GM12878 (cell line): ENCODE measurements around the gene RGS11. TPM values are rescaled to one million over a fixed set of nuclear protein-coding genes. Genes with fewer than 3 reads are reported as not detected.

Experiments
- BMI1 ChIP-seq: fragments of 450-650 bp; IDR thresholded peaks from 2 replicates; pipeline ENCODE4 v1.6.1; 2016; ENCODE audit warnings: mild to moderate bottlenecking, moderate library complexity, borderline replicate concordance
- CHD2 ChIP-seq: IDR thresholded peaks from 2 replicates; pipeline ENCODE4 v1.6.1; 2011; ENCODE audit warnings: low read depth, low read length, improper control_type of control experiment, borderline replicate concordance
- CTCF ChIP-seq, 3 experiments: IDR thresholded peaks in 2 of 3; conservative IDR thresholded peaks in 1 of 3; 2 replicates each; pipeline ENCODE4 v1.5.1; 2011; ENCODE audit warnings: low read depth in 3 of 3, low read length in 3 of 3, mild to moderate bottlenecking in 3 of 3, control low read depth in 2 of 3, moderate library complexity in 2 of 3, inconsistent platforms in 1 of 3, mixed read lengths in 1 of 3; ENCODE audit not compliant: control insufficient read depth in 2 of 3, insufficient read depth in 1 of 3; ENCODE audit errors: extremely low read depth in 1 of 3
- EGR1 ChIP-seq, 2 experiments: IDR thresholded peaks; 1 replicate in 1 of 2; 2 replicates in 1 of 2; pipeline ENCODE4 v1.6.1; 2011 to 2012; ENCODE audit warnings: low read depth in 2 of 2, low read length in 2 of 2, borderline replicate concordance in 1 of 2, mild to moderate bottlenecking in 1 of 2, moderate library complexity in 1 of 2
- EZH2 ChIP-seq: IDR thresholded peaks from 2 replicates; pipeline ENCODE4 v1.6.1; 2012; ENCODE audit warnings: low read depth, mild to moderate bottlenecking, control low read depth, inconsistent platforms, low read length, borderline replicate concordance; ENCODE audit not compliant: control insufficient read depth
- GATAD2B ChIP-seq: fragments of 450-650 bp; conservative IDR thresholded peaks from 2 replicates; pipeline ENCODE4 v1.6.1; 2017; ENCODE audit warnings: low read depth, mild to moderate bottlenecking, moderate library complexity
- MEF2B ChIP-seq: fragments of 450-650 bp; IDR thresholded peaks from 2 replicates; pipeline ENCODE4 v1.6.1; 2018; ENCODE audit warnings: mild to moderate bottlenecking, moderate library complexity; ENCODE audit not compliant: partially characterized antibody, poor library complexity, severe bottlenecking
- MLLT1 ChIP-seq: fragments of 450-650 bp; IDR thresholded peaks from 2 replicates; pipeline ENCODE4 v1.6.1; 2016; ENCODE audit warnings: mild to moderate bottlenecking
- MYB ChIP-seq: fragments of 150-350 bp; IDR thresholded peaks from 2 replicates; pipeline ENCODE4 v1.6.1; 2014; ENCODE audit warnings: mild to moderate bottlenecking, low read depth, low read length, borderline replicate concordance
- NFYB ChIP-seq: IDR thresholded peaks from 2 replicates; pipeline ENCODE4 v1.6.1; 2011; ENCODE audit warnings: low read depth, mild to moderate bottlenecking, low read length, improper control_type of control experiment, moderate library complexity; ENCODE audit not compliant: insufficient read depth
- NKRF ChIP-seq: fragments of 450-650 bp; conservative IDR thresholded peaks from 2 replicates; pipeline ENCODE4 v1.6.1; 2017; ENCODE audit warnings: mild to moderate bottlenecking, moderate library complexity
- NR2C1 ChIP-seq: fragments of 450-650 bp; IDR thresholded peaks from 2 replicates; pipeline ENCODE4 v1.6.1; 2017; ENCODE audit warnings: antibody characterized with exemption, mild to moderate bottlenecking, moderate library complexity
- RBBP5 ChIP-seq: fragments of 200-600 bp; sonication (generic); conservative IDR thresholded peaks from 2 replicates; pipeline ENCODE4 v1.6.1; 2016
- RUNX3 ChIP-seq: IDR thresholded peaks from 2 replicates; pipeline ENCODE4 v1.6.1; 2012; ENCODE audit warnings: low read length, inconsistent platforms
- SMARCA5 ChIP-seq: fragments of 450-650 bp; IDR thresholded peaks from 2 replicates; pipeline ENCODE4 v1.6.1; 2017; ENCODE audit warnings: mild to moderate bottlenecking
- SP1 ChIP-seq: IDR thresholded peaks from one replicate; pipeline ENCODE4 v1.6.1; 2011; ENCODE audit warnings: low read depth, low read length
- ZNF24 ChIP-seq: fragments of 450-650 bp; IDR thresholded peaks from 2 replicates; pipeline ENCODE4 v1.6.1; 2017; ENCODE audit warnings: antibody characterized with exemption, mild to moderate bottlenecking
- ZNF592 ChIP-seq: fragments of 450-650 bp; IDR thresholded peaks from 2 replicates; pipeline ENCODE4 v1.6.1; 2017; ENCODE audit warnings: mild to moderate bottlenecking, moderate library complexity
- polyA plus RNA-seq, 11 experiments: library from polyadenylated mRNA; depleted of rRNA in 4 of 11; unstranded in 6 of 11; stranded (reverse) in 5 of 11; fragments of >200 nt; fragmentation: Nextera tagmentation in 4 of 11; fragmentation: Illumina TruSeq in 1 of 11; extraction: Ambion mirVana in 4 of 11; extraction: Trizol in 1 of 11; gene quantifications; 1 replicate in 1 of 11; 2 replicates in 10 of 11; pipeline versions ENCODE4 v1.2.1 to v1.2.3, GENCODE V29; 2011 to 2016; ENCODE audit warnings: inconsistent platforms in 2 of 11, missing spikeins in 2 of 11, low read depth in 1 of 11
- total RNA-seq, 4 experiments: library from RNA; depleted of rRNA in 3 of 4; stranded (reverse); fragments of >200 nt in 3 of 4; fragmentation: Illumina TruSeq in 1 of 4; extraction: Trizol in 1 of 4; gene quantifications; 2 replicates each; pipeline versions ENCODE4 v1.2.1 to v1.2.3, GENCODE V29; 2013 to 2021

Gene RGS11
- total and polyA plus RNA-seq, 10 of the 15 experiments (the other 5 are each of a cell fraction or from before 2014, with no cell fraction given) = 0.04 TPM; not detected in 9

- TF ChIP-seq CHD2 (peak; percentile 57; the same call in 1 of the 2 replicates), MEF2B (no peak), MYB (no peak), MLLT1 (no peak), GATAD2B (0 out of 2 replicates have a peak, but pooled peaks have one; percentile 11), RBBP5 (no peak), NR2C1 (no peak), ZNF592 (no peak), SMARCA5 (no peak), RUNX3 (peak; percentile 82), NFYB (no peak), SP1 (peak; percentile 31), ZNF24 (no peak), CTCF (IDR thresholded peaks at IDR 0.05 in 2 of 3, conservative IDR thresholded peaks at IDR 0.05 in 1 of 3; ENCODE audit: control insufficient read depth in 2 of 3, extremely low read depth in 1 of 3, insufficient read depth in 1 of 3, low read depth in 3 of 3, low read length in 3 of 3) (peak in 1 of 3 experiments; percentile 12; a peak in 1 of 6 replicates), BMI1 (no peak), NKRF (no peak), EGR1 (IDR thresholded peaks at IDR 0.05; ENCODE audit: borderline replicate concordance in 1 of 2, low read depth in 2 of 2, low read length in 2 of 2) (peak in 1 of 2 experiments; percentile 36; a peak in 1 of 3 replicates), EZH2 (no peak)
Observed at GRCh38 chr16:324451-325334, 48.9 kb upstream of the RGS11 start (continued).
